A549 (cell line): ENCODE measurements around the gene UTP14C. TPM values are rescaled to one million over a fixed set of nuclear protein-coding genes. Genes with fewer than 3 reads are reported as not detected.

Experiments used
- ATAC-seq, 2 experiments: fragments of 200-7000 bp in 1 of 2; fragments of >200 bp in 1 of 2; cut with Nextera tagmentation in 1 of 2; cut with Tn5 transposase in 1 of 2; 3 replicates each; pipeline versions ENCODE4 v1.8.0 to v1.9.1; 2018 to 2020; ENCODE audit warnings: mild to moderate bottlenecking in 1 of 2, moderate library complexity in 1 of 2
- CTCF ChIA-PET: fragments of 300-600 bp; sonication (Branson Sonifier 250); formaldehyde crosslinking; extraction: SDS; loops from one replicate; lab custom pipeline; 2021; ENCODE audit warnings: antibody characterized with exemption, inconsistent platforms; lab: Yijun Ruan, JAX
- POLR2A ChIA-PET: fragments of 350-600 bp; formaldehyde crosslinking; extraction: SDS; loops from one replicate; lab custom pipeline; 2021; ENCODE audit warnings: antibody characterized with exemption, inconsistent platforms; lab: Yijun Ruan, JAX
- DNase-seq, 2 experiments: peaks; one replicate each; pipeline versions ENCODE4 v3.0.0 to v3.0.0-alpha.2; 2011 to 2016; ENCODE audit warnings: low read depth in 1 of 2, low spot score in 1 of 2
- FAIRE-seq: peaks from 2 replicates; lab custom pipeline; 2011; peaks lifted over from hg19 to GRCh38; lab: Jason Lieb, UNC
- H3K27ac ChIP-seq, 2 experiments: fragments of >200 bp; sonication (Bioruptor Twin); formaldehyde crosslinking; 3 replicates each; pipeline ENCODE4 v1.5.1; 2016 to 2017
- H3K4me1 ChIP-seq: fragments of >200 bp; sonication (Bioruptor Twin); formaldehyde crosslinking; 3 replicates; pipeline ENCODE4 v1.6.1; 2016
- H3K4me2 ChIP-seq: fragments of >200 bp; sonication (Bioruptor Twin); formaldehyde crosslinking; 3 replicates; pipeline ENCODE4 v1.6.1; 2016
- H3K4me3 ChIP-seq: fragments of >200 bp; sonication (Bioruptor Twin); formaldehyde crosslinking; 3 replicates; pipeline ENCODE4 v1.5.1; 2016
- H3K9me3 ChIP-seq: fragments of >200 bp; sonication (Bioruptor Twin); formaldehyde crosslinking; 3 replicates; pipeline ENCODE4 v1.6.1; 2016
- BHLHE40 ChIP-seq: IDR thresholded peaks from 2 replicates; pipeline ENCODE4 v1.6.1; 2012; ENCODE audit warnings: low read depth, low read length, inconsistent platforms
- CBX8 ChIP-seq: fragments of 200-600 bp; sonication (generic); IDR thresholded peaks from 2 replicates; pipeline ENCODE4 v1.6.1; 2016
- EHF ChIP-seq: fragments of 250-450 bp; sonication (Bioruptor Pico); IDR thresholded peaks from 2 replicates; pipeline ENCODE4 v1.5.0; 2020; ENCODE audit warnings: mild to moderate bottlenecking
- ESRRA ChIP-seq: fragments of 150-350 bp; IDR thresholded peaks from 2 replicates; pipeline ENCODE4 v1.6.1; 2014; ENCODE audit warnings: mild to moderate bottlenecking, low read length, borderline replicate concordance
- FOXS1 ChIP-seq: fragments of 250-450 bp; sonication (Bioruptor Pico); IDR thresholded peaks from 2 replicates; pipeline ENCODE4 v1.5.0; 2020; ENCODE audit warnings: mild to moderate bottlenecking, moderate library complexity
- HDAC2 ChIP-seq: fragments of 200-600 bp; sonication (generic); IDR thresholded peaks from 2 replicates; pipeline ENCODE4 v1.6.1; 2016
- HEYL ChIP-seq: fragments of 250-450 bp; sonication (Bioruptor Pico); IDR thresholded peaks from 2 replicates; pipeline ENCODE4 v1.8.0; 2021; ENCODE audit warnings: mild to moderate bottlenecking, moderate library complexity
- JUNB ChIP-seq: fragments of >200 bp; sonication (Bioruptor Twin); formaldehyde crosslinking; IDR thresholded peaks from 2 replicates; pipeline ENCODE4 v1.6.1; 2016
- KDM1A ChIP-seq: fragments of 200-600 bp; sonication (generic); IDR thresholded peaks from 2 replicates; pipeline ENCODE4 v1.6.1; 2016; ENCODE audit warnings: low read depth, mild to moderate bottlenecking
- KDM5A ChIP-seq: fragments of 200-600 bp; sonication (generic); IDR thresholded peaks from 2 replicates; pipeline ENCODE4 v1.6.1; 2016; ENCODE audit warnings: antibody characterized with exemption, mild to moderate bottlenecking
- MYC ChIP-seq: IDR thresholded peaks from 2 replicates; pipeline ENCODE4 v1.6.1; 2012; ENCODE audit warnings: mild to moderate bottlenecking, inconsistent platforms, low read length, improper control_type of control experiment, borderline replicate concordance
- PHF8 ChIP-seq: fragments of 200-600 bp; sonication (generic); IDR thresholded peaks from 2 replicates; pipeline ENCODE4 v1.6.1; 2016; ENCODE audit warnings: low read depth, mild to moderate bottlenecking, antibody characterized with exemption, moderate library complexity, borderline replicate concordance
- POLR2AphosphoS2 ChIP-seq: conservative IDR thresholded peaks from 2 replicates; pipeline ENCODE4 v1.6.1; 2012; ENCODE audit warnings: low read length, improper control_type of control experiment, inconsistent platforms
- RAD21 ChIP-seq, 2 experiments: fragments of >200 bp in 1 of 2; sonication (Bioruptor Twin) in 1 of 2; formaldehyde crosslinking in 1 of 2; IDR thresholded peaks in 1 of 2; conservative IDR thresholded peaks in 1 of 2; 2 replicates in 1 of 2; 3 replicates in 1 of 2; pipeline ENCODE4 v1.6.1; 2012 to 2018; ENCODE audit warnings: inconsistent platforms in 1 of 2
- RFX5 ChIP-seq: fragments of 450-650 bp; IDR thresholded peaks from 2 replicates; pipeline ENCODE4 v1.7.1; 2014; ENCODE audit warnings: antibody characterized with exemption, mild to moderate bottlenecking, moderate library complexity
- RNF2 ChIP-seq: fragments of 200-600 bp; sonication (generic); IDR thresholded peaks from 2 replicates; pipeline ENCODE4 v1.6.1; 2016; ENCODE audit warnings: low read depth, mild to moderate bottlenecking, antibody characterized with exemption, moderate library complexity, borderline replicate concordance
- SMC3 ChIP-seq: fragments of >200 bp; sonication (Bioruptor Twin); formaldehyde crosslinking; IDR thresholded peaks from 3 replicates; pipeline ENCODE4 v1.6.1; 2018; ENCODE audit warnings: inconsistent platforms
- ZC3H11A ChIP-seq: fragments of 450-650 bp; IDR thresholded peaks from 2 replicates; pipeline ENCODE4 v1.6.1; 2014; ENCODE audit warnings: antibody characterized with exemption, mild to moderate bottlenecking
- ZNF302 ChIP-seq: fragments of 250-450 bp; sonication (Bioruptor Pico); IDR thresholded peaks from 2 replicates; pipeline ENCODE4 v1.9.0; 2021; ENCODE audit warnings: inconsistent platforms, mild to moderate bottlenecking, moderate library complexity
- ZSCAN20 ChIP-seq: fragments of 250-450 bp; sonication (Bioruptor Pico); IDR thresholded peaks from 2 replicates; pipeline ENCODE4 v1.8.0; 2022; ENCODE audit warnings: mild to moderate bottlenecking, moderate library complexity
- WGBS: methylation state at CpG from one replicate; pipeline ENCODE4 v1.1.6; 2017; ENCODE audit errors: missing lambda C conversion rate; 5-methylcytosine and 5-hydroxymethylcytosine counted together
- polyA plus RNA-seq, 4 experiments: library from polyadenylated mRNA; depleted of rRNA in 3 of 4; stranded (reverse); fragments of >200 nt; fragmentation: RNase III in 1 of 4; extraction: RNeasy Plus Mini Kit Qiagen cat#74134 plus additional on column Dnase treatment in 1 of 4; gene quantifications; 2 replicates in 3 of 4; 3 replicates in 1 of 4; pipeline ENCODE4 v1.2.3, GENCODE V29; 2011 to 2017
- TF ChIP-seq, protein P1 (sequence below): fragments of 250-450 bp; sonication (Bioruptor Pico); IDR thresholded peaks from 2 replicates; pipeline ENCODE4 v1.5.0; 2021; ENCODE audit warnings: mild to moderate bottlenecking, moderate library complexity, borderline replicate concordance
- TF ChIP-seq, protein P2 (sequence below): fragments of 450-650 bp; IDR thresholded peaks from 2 replicates; pipeline ENCODE4 v1.6.1; 2014; ENCODE audit warnings: antibody characterized with exemption
- TF ChIP-seq, protein P3 (sequence below): fragments of 150-350 bp; IDR thresholded peaks from 2 replicates; pipeline ENCODE4 v1.6.1; 2014; ENCODE audit warnings: low read depth, mild to moderate bottlenecking, low read length
- TF ChIP-seq, protein P4 (sequence below): fragments of >200 bp; sonication (Bioruptor Twin); formaldehyde crosslinking; IDR thresholded peaks from 2 replicates; pipeline ENCODE4 v1.6.1; 2016

UTP14C gene
- polyA plus RNA-seq, 2 of the 4 experiments (the other 2 are of a cell fraction): 8.6 to 15.1 TPM

DNA sequence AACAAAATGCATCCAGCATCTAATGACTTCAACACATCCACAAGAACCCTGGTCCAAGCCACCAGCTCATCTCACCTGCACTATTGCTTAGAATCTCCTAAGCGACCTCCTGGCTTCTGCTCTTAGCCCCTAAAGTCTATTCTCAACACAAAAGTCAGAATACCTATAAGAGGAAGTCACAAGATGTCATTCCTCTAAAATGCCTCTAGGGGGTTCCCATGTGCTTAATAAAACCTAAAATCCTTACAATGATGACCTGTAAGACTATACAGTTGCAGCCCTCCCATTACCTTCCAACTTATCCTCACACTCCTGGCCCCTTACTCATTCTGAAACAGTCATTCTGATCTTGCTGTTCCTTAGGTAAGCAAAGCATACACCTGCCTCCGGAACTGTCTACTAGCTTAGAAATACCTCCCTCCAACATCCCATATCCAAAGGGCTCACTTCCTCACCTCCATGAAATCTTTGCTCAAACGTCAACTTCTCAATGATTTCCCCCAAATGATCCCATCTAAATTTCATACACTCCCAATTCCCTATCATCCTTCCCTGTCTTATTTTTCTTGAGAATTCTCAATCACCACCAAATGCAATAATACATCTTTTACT lies 23.3 kb upstream of the UTP14C start (continued):
- TF ChIP-seq, protein P1, sequence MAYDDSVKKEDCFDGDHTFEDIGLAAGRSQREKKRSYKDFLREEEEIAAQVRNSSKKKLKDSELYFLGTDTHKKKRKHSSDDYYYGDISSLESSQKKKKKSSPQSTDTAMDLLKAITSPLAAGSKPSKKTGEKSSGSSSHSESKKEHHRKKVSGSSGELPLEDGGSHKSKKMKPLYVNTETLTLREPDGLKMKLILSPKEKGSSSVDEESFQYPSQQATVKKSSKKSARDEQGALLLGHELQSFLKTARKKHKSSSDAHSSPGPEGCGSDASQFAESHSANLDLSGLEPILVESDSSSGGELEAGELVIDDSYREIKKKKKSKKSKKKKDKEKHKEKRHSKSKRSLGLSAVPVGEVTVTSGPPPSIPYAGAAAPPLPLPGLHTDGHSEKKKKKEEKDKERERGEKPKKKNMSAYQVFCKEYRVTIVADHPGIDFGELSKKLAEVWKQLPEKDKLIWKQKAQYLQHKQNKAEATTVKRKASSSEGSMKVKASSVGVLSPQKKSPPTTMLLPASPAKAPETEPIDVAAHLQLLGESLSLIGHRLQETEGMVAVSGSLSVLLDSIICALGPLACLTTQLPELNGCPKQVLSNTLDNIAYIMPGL: no peak
- TF ChIP-seq ZSCAN20: no peak
- no peak for TF ChIP-seq JUNB
- TF ChIP-seq EHF (CRISPR knock-in tag): no peak
- TF ChIP-seq ZC3H11A: no peak
- TF ChIP-seq SMC3: peak; percentile 26; the same call in 1 of the 3 replicates
- no peak for TF ChIP-seq KDM5A
- no peak for TF ChIP-seq POLR2AphosphoS2

DNA sequence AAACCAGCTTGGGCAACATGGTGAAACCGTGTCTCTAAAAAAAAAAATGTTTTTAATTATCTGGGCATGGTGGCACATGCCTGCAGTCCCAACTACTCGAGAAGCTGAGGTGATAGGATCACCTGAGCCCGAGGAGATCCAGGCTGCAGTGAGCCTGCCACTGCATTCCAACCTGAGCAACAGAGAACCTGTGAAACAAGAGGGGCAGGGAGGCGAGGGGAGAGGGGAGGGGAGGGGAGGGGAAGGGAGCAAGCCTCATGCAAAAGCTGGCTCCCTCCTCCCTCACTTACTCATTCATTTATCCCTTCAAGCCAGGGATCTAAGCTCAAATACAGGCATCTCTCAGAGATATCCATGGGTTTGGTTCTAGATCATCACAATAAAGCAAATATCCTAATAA lies 22.1 kb upstream of the UTP14C start:
- no peak for DNase-seq
- no peaks in the 10 kb centered on the region for H3K4me1 ChIP-seq
- no peak for TF ChIP-seq BHLHE40
- no peak for TF ChIP-seq POLR2AphosphoS2
- TF ChIP-seq ZNF302 (CRISPR knock-in tag): no peak
- TF ChIP-seq JUNB: no peak
- H3K4me2 ChIP-seq: no peak overlapping the region
- POLR2A ChIA-PET: no interaction called here
- H3K9me3 ChIP-seq: no peaks in the 10 kb centered on the region
- CTCF ChIA-PET: interaction anchor here (1.4 to 3.0 kb wide), 3 partner anchors 124 to 199 kb away, joined by 4 to 22 read pairs (median 5); partner anchors contain the start of gene NEK5
- 58% methylated on average over 4 of the region's 4 CpGs for WGBS
- no peak for FAIRE-seq
- ATAC-seq: no peak
- H3K4me3 ChIP-seq: no peak overlapping the region
- no peak overlapping the region for H3K27ac ChIP-seq

DNA sequence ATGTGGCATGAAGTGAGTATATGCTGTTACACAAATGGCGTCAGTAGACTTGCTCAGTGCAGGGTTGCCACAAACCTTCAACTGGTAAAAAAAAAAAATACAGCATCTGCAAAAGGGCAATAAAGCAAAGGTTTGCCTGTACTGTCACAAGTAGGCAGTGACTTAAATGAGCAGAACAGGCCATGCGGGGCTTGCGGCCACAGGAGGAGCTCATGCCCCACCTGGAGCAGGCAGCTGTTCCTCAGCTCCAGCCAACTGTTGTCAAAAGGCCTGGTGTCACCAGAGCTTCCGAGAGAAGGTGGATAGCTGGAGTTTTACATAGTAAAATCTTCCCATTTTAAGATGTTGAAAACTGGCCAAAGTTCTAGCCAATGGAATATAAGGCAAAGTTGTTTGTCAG lies 20.9 kb upstream of the UTP14C start:
- Histone ChIP-seq H3K4me1 (no peaks in the 10 kb centered on the region), H3K4me2 (no peak overlapping the region), H3K27ac (no peak overlapping the region), H3K9me3 (no peaks in the 10 kb centered on the region), H3K4me3 (no peak overlapping the region)
- ATAC-seq: no peak
- CTCF ChIA-PET: interaction anchor here (1.5 kb wide), 1 partner anchor 124 kb away, joined by 5 read pairs; no protein-coding TSS in a partner anchor
- TF ChIP-seq RFX5 (no peak), PHF8 (no peak), ZSCAN20 (no peak), ESRRA (no peak), RNF2 (no peak), CBX8 (no peak), HEYL (CRISPR knock-in tag) (no peak), POLR2AphosphoS2 (no peak), HDAC2 (no peak), RAD21 (conservative IDR thresholded peaks at IDR 0.05 in 1 of 2, IDR thresholded peaks at IDR 0.05 in 1 of 2) (no peak), FOXS1 (CRISPR knock-in tag) (no peak), KDM1A (no peak), MYC (no peak), ZC3H11A (no peak)
- TF ChIP-seq, protein P2, sequence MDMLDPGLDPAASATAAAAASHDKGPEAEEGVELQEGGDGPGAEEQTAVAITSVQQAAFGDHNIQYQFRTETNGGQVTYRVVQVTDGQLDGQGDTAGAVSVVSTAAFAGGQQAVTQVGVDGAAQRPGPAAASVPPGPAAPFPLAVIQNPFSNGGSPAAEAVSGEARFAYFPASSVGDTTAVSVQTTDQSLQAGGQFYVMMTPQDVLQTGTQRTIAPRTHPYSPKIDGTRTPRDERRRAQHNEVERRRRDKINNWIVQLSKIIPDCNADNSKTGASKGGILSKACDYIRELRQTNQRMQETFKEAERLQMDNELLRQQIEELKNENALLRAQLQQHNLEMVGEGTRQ: no peak
- TF ChIP-seq, protein P3, sequence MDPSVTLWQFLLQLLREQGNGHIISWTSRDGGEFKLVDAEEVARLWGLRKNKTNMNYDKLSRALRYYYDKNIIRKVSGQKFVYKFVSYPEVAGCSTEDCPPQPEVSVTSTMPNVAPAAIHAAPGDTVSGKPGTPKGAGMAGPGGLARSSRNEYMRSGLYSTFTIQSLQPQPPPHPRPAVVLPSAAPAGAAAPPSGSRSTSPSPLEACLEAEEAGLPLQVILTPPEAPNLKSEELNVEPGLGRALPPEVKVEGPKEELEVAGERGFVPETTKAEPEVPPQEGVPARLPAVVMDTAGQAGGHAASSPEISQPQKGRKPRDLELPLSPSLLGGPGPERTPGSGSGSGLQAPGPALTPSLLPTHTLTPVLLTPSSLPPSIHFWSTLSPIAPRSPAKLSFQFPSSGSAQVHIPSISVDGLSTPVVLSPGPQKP: no peak
- TF ChIP-seq, protein P4, sequence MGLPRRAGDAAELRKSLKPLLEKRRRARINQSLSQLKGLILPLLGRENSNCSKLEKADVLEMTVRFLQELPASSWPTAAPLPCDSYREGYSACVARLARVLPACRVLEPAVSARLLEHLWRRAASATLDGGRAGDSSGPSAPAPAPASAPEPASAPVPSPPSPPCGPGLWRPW: no peak
- FAIRE-seq: no peak
- POLR2A ChIA-PET: no interaction called here
- peak in 1 of 2 experiments; percentile 9 for DNase-seq
- 83% methylated on average over 4 of the region's 4 CpGs for WGBS
